GM18499 (cell line): ENCODE data around the gene SLC13A3.

ENCODE experiments used
- ATAC-seq: cut with Tn5 transposase; IDR thresholded peaks from one replicate; pipeline ENCODE4 v1.9.1; 2021; ENCODE audit warnings: moderate number of reproducible peaks; ENCODE audit not compliant: insufficient read depth, unreplicated experiment

The SLC13A3 gene

GRCh38 chr20:46584508-46584907 is 66.8 kb downstream of the SLC13A3 start:
- no peak for ATAC-seq

GRCh38 chr20:46583411-46584214 is 67.6 kb downstream of the SLC13A3 start:
- ATAC-seq, result no peak

- ATAC-seq, result no peak
Measured at GRCh38 chr20:46582648-46583047, 68.6 kb downstream of the SLC13A3 start.

- no peak for ATAC-seq
Measured at GRCh38 chr20:46581391-46581790, 69.9 kb downstream of the SLC13A3 start.

GRCh38 chr20:46580613-46581205 is 70.5 kb downstream of the SLC13A3 start:
- no peak for ATAC-seq

GRCh38 chr20:46578745-46579144 is 72.5 kb downstream of the SLC13A3 start:
- no peak for ATAC-seq

- ATAC-seq, result no peak
Measured at GRCh38 chr20:46576774-46577395, 74.4 kb downstream of the SLC13A3 start.

- no peak for ATAC-seq
Measured at GRCh38 chr20:46575937-46576461, 75.3 kb downstream of the SLC13A3 start.

GRCh38 chr20:46575394-46575793 is 75.9 kb downstream of the SLC13A3 start:
- ATAC-seq, result no peak

- no peak for ATAC-seq
Measured at GRCh38 chr20:46573788-46574584, 77.3 kb downstream of the SLC13A3 start.

- no peak for ATAC-seq
Measured at GRCh38 chr20:46573234-46573633, 78.0 kb downstream of the SLC13A3 start.

GRCh38 chr20:46572790-46573189 is 78.5 kb downstream of the SLC13A3 start:
- no peak for ATAC-seq

- no peak for ATAC-seq
Measured at GRCh38 chr20:46572153-46572552, 79.1 kb downstream of the SLC13A3 start.

GRCh38 chr20:46571418-46571817 is 79.8 kb downstream of the SLC13A3 start:
- no peak for ATAC-seq

GRCh38 chr20:46570956-46571355 is 80.3 kb downstream of the SLC13A3 start:
- ATAC-seq, result no peak

GRCh38 chr20:46569961-46570360 is 81.3 kb downstream of the SLC13A3 start:
- no peak for ATAC-seq

- no peak for ATAC-seq
Measured at GRCh38 chr20:46568570-46569129, 82.6 kb downstream of the SLC13A3 start.

GRCh38 chr20:46566125-46566524 is 85.1 kb downstream of the SLC13A3 start:
- no peak for ATAC-seq

- ATAC-seq, result no peak
Measured at GRCh38 chr20:46564241-46564957, 86.9 kb downstream of the SLC13A3 start.

GRCh38 chr20:46563860-46564221 is 87.4 kb downstream of the SLC13A3 start:
- ATAC-seq, result no peak
